ENCODE results near the gene ZBTB38. TPM values are rescaled to one million over a fixed set of nuclear protein-coding genes. Genes with fewer than 3 reads are reported as not detected.

Gene ZBTB38
- total RNA-seq, 1 experiment from 2014 or later: 21.8 TPM

DNA sequence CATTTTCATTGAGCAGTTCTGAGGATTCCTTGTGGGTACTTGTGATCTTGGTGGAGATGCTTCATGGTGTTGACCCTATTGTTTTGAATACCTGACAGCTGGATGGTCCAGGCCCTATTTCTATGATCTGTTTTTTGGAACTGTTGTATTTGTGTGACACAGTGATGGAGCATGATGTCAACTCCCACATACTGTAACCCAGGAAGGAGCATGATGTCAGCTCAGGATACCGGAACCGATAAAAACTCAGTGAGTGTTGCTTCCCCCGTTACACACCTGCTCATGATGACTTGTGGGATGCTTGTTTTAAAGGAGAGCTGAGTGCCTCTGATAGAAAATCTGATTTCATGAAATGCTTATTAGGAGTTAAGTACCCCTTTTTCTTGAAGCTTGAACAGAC, 45.1 kb downstream of the ZBTB38 start:
- H3K27ac ChIP-seq: no peak overlapping the region
- no TSS peak for BruUV-seq (replicated peaks)
- H3K27me3 ChIP-seq (ENCODE audit: insufficient read depth, low read depth): no peaks in the 10 kb centered on the region
- no peaks in the 10 kb centered on the region for H3K9me3 ChIP-seq (ENCODE audit: insufficient read depth, low read depth)
- no peaks in the 10 kb centered on the region for H3K9me2 ChIP-seq (ENCODE audit: insufficient read depth)
- no peak overlapping the region for H2AFZ ChIP-seq
- no peak for TF ChIP-seq EZH2 (IDR thresholded peaks at IDR 0.05; ENCODE audit: low read depth)
- TF ChIP-seq, protein P1, sequence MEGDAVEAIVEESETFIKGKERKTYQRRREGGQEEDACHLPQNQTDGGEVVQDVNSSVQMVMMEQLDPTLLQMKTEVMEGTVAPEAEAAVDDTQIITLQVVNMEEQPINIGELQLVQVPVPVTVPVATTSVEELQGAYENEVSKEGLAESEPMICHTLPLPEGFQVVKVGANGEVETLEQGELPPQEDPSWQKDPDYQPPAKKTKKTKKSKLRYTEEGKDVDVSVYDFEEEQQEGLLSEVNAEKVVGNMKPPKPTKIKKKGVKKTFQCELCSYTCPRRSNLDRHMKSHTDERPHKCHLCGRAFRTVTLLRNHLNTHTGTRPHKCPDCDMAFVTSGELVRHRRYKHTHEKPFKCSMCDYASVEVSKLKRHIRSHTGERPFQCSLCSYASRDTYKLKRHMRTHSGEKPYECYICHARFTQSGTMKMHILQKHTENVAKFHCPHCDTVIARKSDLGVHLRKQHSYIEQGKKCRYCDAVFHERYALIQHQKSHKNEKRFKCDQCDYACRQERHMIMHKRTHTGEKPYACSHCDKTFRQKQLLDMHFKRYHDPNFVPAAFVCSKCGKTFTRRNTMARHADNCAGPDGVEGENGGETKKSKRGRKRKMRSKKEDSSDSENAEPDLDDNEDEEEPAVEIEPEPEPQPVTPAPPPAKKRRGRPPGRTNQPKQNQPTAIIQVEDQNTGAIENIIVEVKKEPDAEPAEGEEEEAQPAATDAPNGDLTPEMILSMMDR (conservative IDR thresholded peaks at IDR 0.05): no peak
- peaks cover 24% of the 10 kb centered on the region for H3F3A ChIP-seq (ENCODE audit: insufficient read depth, low read depth)
- H3K4me2 ChIP-seq: no peak overlapping the region
- H3K36me3 ChIP-seq (ENCODE audit: low read depth): no peaks in the 10 kb centered on the region
- H4K20me1 ChIP-seq (ENCODE audit: insufficient read depth): no peaks in the 10 kb centered on the region
- H3K79me2 ChIP-seq (ENCODE audit: low read depth): no peaks in the 10 kb centered on the region
- no peak for DNase-seq
- ChIA-PET POLR2A (ENCODE audit: unreplicated experiment) (no interaction called here), CTCF (no interaction called here)
- peaks cover 46% of the 10 kb centered on the region for H3K4me1 ChIP-seq (replicated peaks; ENCODE audit: insufficient read depth)
- no peak overlapping the region for H3K4me3 ChIP-seq
- intact Hi-C loops (cut with micrococcal nuclease; ENCODE audit: unreplicated experiment): no loop called here

GRCh38 chr3:141413801-141414689, 45.7 kb downstream of the ZBTB38 start:
- no peaks in the 10 kb centered on the region for H3K9me3 ChIP-seq (ENCODE audit: insufficient read depth, low read depth)
- no peak for TF ChIP-seq EZH2 (IDR thresholded peaks at IDR 0.05; ENCODE audit: low read depth)
- TF ChIP-seq, protein P1 (conservative IDR thresholded peaks at IDR 0.05): no peak
- ChIA-PET CTCF (no interaction called here), POLR2A (ENCODE audit: unreplicated experiment) (no interaction called here)
- H3K4me1 ChIP-seq (replicated peaks; ENCODE audit: insufficient read depth): peaks cover 39% of the 10 kb centered on the region
- DNase-seq: no peak
- no peaks in the 10 kb centered on the region for H3K79me2 ChIP-seq (ENCODE audit: low read depth)
- H4K20me1 ChIP-seq (ENCODE audit: insufficient read depth): no peaks in the 10 kb centered on the region
- intact Hi-C loops (cut with micrococcal nuclease; ENCODE audit: unreplicated experiment): no loop called here
- H3K27me3 ChIP-seq (ENCODE audit: insufficient read depth, low read depth): no peaks in the 10 kb centered on the region
- H3F3A ChIP-seq (ENCODE audit: insufficient read depth, low read depth): peaks cover 18% of the 10 kb centered on the region
- H2AFZ ChIP-seq: no peak overlapping the region
- no peak overlapping the region for H3K4me3 ChIP-seq
- BruUV-seq (replicated peaks): no TSS peak
- no peaks in the 10 kb centered on the region for H3K9me2 ChIP-seq (ENCODE audit: insufficient read depth)
- H3K27ac ChIP-seq: no peak overlapping the region
- H3K36me3 ChIP-seq (ENCODE audit: low read depth): no peaks in the 10 kb centered on the region
- H3K4me2 ChIP-seq: no peak overlapping the region

GRCh38 chr3:141414800-141415462, 46.6 kb downstream of the ZBTB38 start:
- no TSS peak for BruUV-seq (replicated peaks)
- ChIA-PET POLR2A (ENCODE audit: unreplicated experiment) (no interaction called here), CTCF (no interaction called here)
- Histone ChIP-seq H3F3A (ENCODE audit: insufficient read depth, low read depth) (peaks cover 9% of the 10 kb centered on the region; the same call in 1 of the 2 replicates), H2AFZ (no peak overlapping the region), H3K4me1 (replicated peaks; ENCODE audit: insufficient read depth) (peaks cover 30% of the 10 kb centered on the region), H3K79me2 (ENCODE audit: low read depth) (no peaks in the 10 kb centered on the region), H3K4me2 (no peak overlapping the region), H3K9me3 (ENCODE audit: insufficient read depth, low read depth) (no peaks in the 10 kb centered on the region), H3K36me3 (ENCODE audit: low read depth) (no peaks in the 10 kb centered on the region), H4K20me1 (ENCODE audit: insufficient read depth) (no peaks in the 10 kb centered on the region), H3K9me2 (ENCODE audit: insufficient read depth) (no peaks in the 10 kb centered on the region), H3K4me3 (no peak overlapping the region), H3K27ac (no peak overlapping the region), H3K27me3 (ENCODE audit: insufficient read depth, low read depth) (no peaks in the 10 kb centered on the region)
- TF ChIP-seq, protein P1 (conservative IDR thresholded peaks at IDR 0.05): no peak
- no peak for TF ChIP-seq EZH2 (IDR thresholded peaks at IDR 0.05; ENCODE audit: low read depth)
- intact Hi-C loops (cut with micrococcal nuclease; ENCODE audit: unreplicated experiment): no loop called here
- DNase-seq: no peak
